ENCODE measurements around the gene NEURL3.

Gene NEURL3

GRCh38 chr2:96535331-96535730, 30.2 kb upstream of the NEURL3 start:
- Histone ChIP-seq H3K4me1 (ENCODE audit: control insufficient read depth, insufficient read depth, low read length) (peaks cover 36% of the 10 kb centered on the region), H3K4me3 (ENCODE audit: low read depth, low read length) (no peak overlapping the region), H3K36me3 (ENCODE audit: control insufficient read depth in 2 of 2, insufficient read depth in 1 of 2, low read length in 2 of 2) (no peaks in the 10 kb centered on the region), H3K27ac (ENCODE audit: extremely low read depth, low read depth, low read length) (no peak overlapping the region; the same call in 1 of the 2 replicates), H3K9me3 (ENCODE audit: control insufficient read depth, insufficient read depth, low read depth, low read length) (no peaks in the 10 kb centered on the region)
- ChIA-PET CTCF (interaction anchor here (0.7 to 4.9 kb wide), 2 partner anchors 19 to 128 kb away, joined by 6 to 27 read pairs; no protein-coding TSS in a partner anchor), POLR2A (interaction anchor here (1.0 to 1.4 kb wide), 2 partner anchors 26 to 269 kb away, joined by 3 read pairs; partner anchors contain the start of gene CIAO1)
- TF ChIP-seq SCRT2 (tag by site-specific recombination; IDR thresholded peaks at IDR 0.05) (peak; percentile 77), SCRT1 (tag by site-specific recombination; IDR thresholded peaks at IDR 0.05; ENCODE audit: borderline replicate concordance) (0 out of 2 replicates have a peak, but pooled peaks have one; percentile 18), ZNF341 (tag by site-specific recombination; IDR thresholded peaks at IDR 0.05; ENCODE audit: low read depth) (no peak), ZNF311 (tag by site-specific recombination; IDR thresholded peaks at IDR 0.05; ENCODE audit: borderline replicate concordance) (no peak)
- TF ChIP-seq, protein P1, sequence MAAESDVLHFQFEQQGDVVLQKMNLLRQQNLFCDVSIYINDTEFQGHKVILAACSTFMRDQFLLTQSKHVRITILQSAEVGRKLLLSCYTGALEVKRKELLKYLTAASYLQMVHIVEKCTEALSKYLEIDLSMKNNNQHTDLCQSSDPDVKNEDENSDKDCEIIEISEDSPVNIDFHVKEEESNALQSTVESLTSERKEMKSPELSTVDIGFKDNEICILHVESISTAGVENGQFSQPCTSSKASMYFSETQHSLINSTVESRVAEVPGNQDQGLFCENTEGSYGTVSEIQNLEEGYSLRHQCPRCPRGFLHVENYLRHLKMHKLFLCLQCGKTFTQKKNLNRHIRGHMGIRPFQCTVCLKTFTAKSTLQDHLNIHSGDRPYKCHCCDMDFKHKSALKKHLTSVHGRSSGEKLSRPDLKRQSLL (tag by site-specific recombination; IDR thresholded peaks at IDR 0.05) = peak; percentile 62; the same call in 1 of the 2 replicates

- POLR2A ChIA-PET = interaction anchor here (1.4 kb wide), 1 partner anchor 269 kb away, joined by 3 read pairs; the partner anchor contains the start of gene CIAO1
- no peak overlapping the region; the same call in 1 of the 2 replicates for H3K27ac ChIP-seq (ENCODE audit: extremely low read depth, low read depth, low read length)
- no peak for TF ChIP-seq ZNF549 (tag by site-specific recombination; IDR thresholded peaks at IDR 0.05)
- TF ChIP-seq ZNF350 (tag by site-specific recombination; IDR thresholded peaks at IDR 0.05) = no peak
- TF ChIP-seq ZNF626 (tag by site-specific recombination; IDR thresholded peaks at IDR 0.05) = no peak
- no peak for TF ChIP-seq ZNF223 (tag by site-specific recombination; IDR thresholded peaks at IDR 0.05)
- TF ChIP-seq ZNF747 (tag by site-specific recombination; IDR thresholded peaks at IDR 0.05) = no peak
- TF ChIP-seq ZNF354C (tag by site-specific recombination; IDR thresholded peaks at IDR 0.05; ENCODE audit: borderline replicate concordance, low read depth) = no peak
- TF ChIP-seq SCRT2 (tag by site-specific recombination; IDR thresholded peaks at IDR 0.05) = no peak
- TF ChIP-seq KLF7 (tag by site-specific recombination; IDR thresholded peaks at IDR 0.05; ENCODE audit: borderline replicate concordance) = no peak
- TF ChIP-seq, protein P2, sequence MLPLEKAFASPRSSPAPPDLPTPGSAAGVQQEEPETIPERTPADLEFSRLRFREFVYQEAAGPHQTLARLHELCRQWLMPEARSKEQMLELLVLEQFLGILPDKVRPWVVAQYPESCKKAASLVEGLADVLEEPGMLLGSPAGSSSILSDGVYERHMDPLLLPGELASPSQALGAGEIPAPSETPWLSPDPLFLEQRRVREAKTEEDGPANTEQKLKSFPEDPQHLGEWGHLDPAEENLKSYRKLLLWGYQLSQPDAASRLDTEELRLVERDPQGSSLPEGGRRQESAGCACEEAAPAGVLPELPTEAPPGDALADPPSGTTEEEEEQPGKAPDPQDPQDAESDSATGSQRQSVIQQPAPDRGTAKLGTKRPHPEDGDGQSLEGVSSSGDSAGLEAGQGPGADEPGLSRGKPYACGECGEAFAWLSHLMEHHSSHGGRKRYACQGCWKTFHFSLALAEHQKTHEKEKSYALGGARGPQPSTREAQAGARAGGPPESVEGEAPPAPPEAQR (tag by site-specific recombination; IDR thresholded peaks at IDR 0.05) = no peak
- TF ChIP-seq ZNF394 (tag by site-specific recombination; IDR thresholded peaks at IDR 0.05; ENCODE audit: borderline replicate concordance) = no peak
- TF ChIP-seq TCF7L2 (IDR thresholded peaks at IDR 0.05; ENCODE audit: borderline replicate concordance, low read depth, low read length) = no peak
- TF ChIP-seq ZXDB (tag by site-specific recombination; IDR thresholded peaks at IDR 0.05) = 0 out of 2 replicates have a peak, but pooled peaks have one; percentile 18
- TF ChIP-seq MEIS1 (CRISPR knock-in tag; IDR thresholded peaks at IDR 0.05; ENCODE audit: borderline replicate concordance) = no peak
- TF ChIP-seq ZBTB1 (tag by site-specific recombination; IDR thresholded peaks at IDR 0.05) = no peak
- TF ChIP-seq ZNF48 (tag by site-specific recombination; IDR thresholded peaks at IDR 0.05) = no peak
- TF ChIP-seq ZBTB20 (tag by site-specific recombination; IDR thresholded peaks at IDR 0.05) = no peak
- TF ChIP-seq ZNF416 (tag by site-specific recombination; IDR thresholded peaks at IDR 0.05) = no peak
- no peak for TF ChIP-seq ZNF184 (tag by site-specific recombination; IDR thresholded peaks at IDR 0.05)
- no peak for TF ChIP-seq ZNF629 (tag by site-specific recombination; IDR thresholded peaks at IDR 0.05)
- TF ChIP-seq, protein P3, sequence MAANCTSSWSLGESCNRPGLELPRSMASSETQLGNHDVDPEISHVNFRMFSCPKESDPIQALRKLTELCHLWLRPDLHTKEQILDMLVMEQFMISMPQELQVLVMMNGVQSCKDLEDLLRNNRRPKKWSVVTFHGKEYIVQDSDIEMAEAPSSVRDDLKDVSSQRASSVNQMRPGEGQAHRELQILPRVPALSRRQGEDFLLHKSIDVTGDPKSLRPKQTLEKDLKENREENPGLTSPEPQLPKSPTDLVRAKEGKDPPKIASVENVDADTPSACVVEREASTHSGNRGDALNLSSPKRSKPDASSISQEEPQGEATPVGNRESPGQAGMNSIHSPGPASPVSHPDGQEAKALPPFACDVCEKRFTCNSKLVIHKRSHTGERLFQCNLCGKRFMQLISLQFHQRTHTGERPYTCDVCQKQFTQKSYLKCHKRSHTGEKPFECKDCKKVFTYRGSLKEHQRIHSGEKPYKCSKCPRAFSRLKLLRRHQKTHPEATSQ (tag by site-specific recombination; IDR thresholded peaks at IDR 0.05) = no peak
- TF ChIP-seq ZNF571 (tag by site-specific recombination; IDR thresholded peaks at IDR 0.05) = no peak
- no peak for TF ChIP-seq ZNF266 (tag by site-specific recombination; IDR thresholded peaks at IDR 0.05; ENCODE audit: low read depth)
- no peak for TF ChIP-seq ZNF561 (tag by site-specific recombination; IDR thresholded peaks at IDR 0.05; ENCODE audit: borderline replicate concordance)
- TF ChIP-seq ZNF843 (tag by site-specific recombination; IDR thresholded peaks at IDR 0.05) = peak; percentile 62
- no peak for TF ChIP-seq ZNF146 (tag by site-specific recombination; IDR thresholded peaks at IDR 0.05)
- peak; percentile 49; the same call in 1 of the 2 replicates for TF ChIP-seq OSR2 (tag by site-specific recombination; IDR thresholded peaks at IDR 0.05)
- TF ChIP-seq ZNF302 (tag by site-specific recombination; IDR thresholded peaks at IDR 0.05; ENCODE audit: low read depth) = no peak
- TF ChIP-seq SETDB1 (IDR thresholded peaks at IDR 0.05; ENCODE audit: insufficient read length, low read length) = no peak
- TF ChIP-seq ZNF621 (tag by site-specific recombination; IDR thresholded peaks at IDR 0.05) = no peak
Observed at GRCh38 chr2:96534701-96535181, 29.6 kb upstream of the NEURL3 start.

More at GRCh38 chr2:96534701-96535181, 29.6 kb upstream of the NEURL3 start:
- Histone ChIP-seq H3K4me1 (ENCODE audit: control insufficient read depth, insufficient read depth, low read length) (peaks cover 36% of the 10 kb centered on the region), H3K9me3 (ENCODE audit: control insufficient read depth, insufficient read depth, low read depth, low read length) (no peaks in the 10 kb centered on the region), H3K36me3 (ENCODE audit: control insufficient read depth in 2 of 2, insufficient read depth in 1 of 2, low read length in 2 of 2) (no peaks in the 10 kb centered on the region), H3K4me3 (ENCODE audit: low read depth, low read length) (no peak overlapping the region)
- CTCF ChIA-PET = interaction anchor here (0.6 to 4.9 kb wide), 4 partner anchors 20 to 287 kb away, joined by 3 to 27 read pairs (median 4); no protein-coding TSS in a partner anchor

All from HEK293 (cell line).